UCSD-AML1 (cell line): ENCODE data around the gene MAP3K5.
"Not testable (repeated sequence)": the region's sequence is repeated elsewhere in the genome, so short reads cannot be mapped to it uniquely, and the experiment has no call there.

Source experiments
- DNase-seq: peaks from one replicate; lab custom pipeline; 2025; ENCODE audit not compliant: unreplicated experiment; lab: John Stamatoyannopoulos, UW

The MAP3K5 gene

GRCh38 chr6:136726837-136727557 is 65.3 kb downstream of the MAP3K5 start:
- no peak for DNase-seq

GRCh38 chr6:136725124-136725523 is 67.2 kb downstream of the MAP3K5 start:
- DNase-seq = no peak

- DNase-seq = peak; percentile 62
Measured at GRCh38 chr6:136723780-136724179, 68.5 kb downstream of the MAP3K5 start.

- no peak for DNase-seq
Measured at GRCh38 chr6:136721467-136721866, 70.8 kb downstream of the MAP3K5 start.

GRCh38 chr6:136720045-136720770 is 72.1 kb downstream of the MAP3K5 start:
- DNase-seq = no peak

GRCh38 chr6:136719280-136720044 is 72.8 kb downstream of the MAP3K5 start:
- DNase-seq = no peak

- no peak for DNase-seq
Measured at GRCh38 chr6:136718476-136718875, 73.8 kb downstream of the MAP3K5 start.

GRCh38 chr6:136717716-136717990 is 74.6 kb downstream of the MAP3K5 start:
- DNase-seq = no peak

- DNase-seq = no peak
Measured at GRCh38 chr6:136716917-136717715, 75.2 kb downstream of the MAP3K5 start.

GRCh38 chr6:136712642-136713041 is 79.6 kb downstream of the MAP3K5 start:
- DNase-seq = not testable (repeated sequence)

GRCh38 chr6:136711644-136712043 is 80.6 kb downstream of the MAP3K5 start:
- DNase-seq = no peak

GRCh38 chr6:136710877-136711552 is 81.3 kb downstream of the MAP3K5 start:
- DNase-seq = no peak

GRCh38 chr6:136709429-136709828 is 82.8 kb downstream of the MAP3K5 start:
- DNase-seq = no peak

- no peak for DNase-seq
Measured at GRCh38 chr6:136706430-136706829, 85.8 kb downstream of the MAP3K5 start.

GRCh38 chr6:136703331-136703865 is 88.9 kb downstream of the MAP3K5 start:
- DNase-seq = no peak

GRCh38 chr6:136701045-136701444 is 91.2 kb downstream of the MAP3K5 start:
- no peak for DNase-seq

- DNase-seq = no peak
Measured at GRCh38 chr6:136699358-136699757, 92.9 kb downstream of the MAP3K5 start.

- DNase-seq = no peak
Measured at GRCh38 chr6:136696783-136697364, 95.4 kb downstream of the MAP3K5 start.

- DNase-seq = no peak
Measured at GRCh38 chr6:136696238-136696637, 96.0 kb downstream of the MAP3K5 start.

GRCh38 chr6:136695412-136695811 is 96.9 kb downstream of the MAP3K5 start:
- DNase-seq = no peak
